GM15510 (cell line): ENCODE measurements around the gene SDC3.

Experiments
- POLR2A ChIP-seq: IDR thresholded peaks from 3 replicates; pipeline ENCODE4 v1.6.1; 2011; ENCODE audit warnings: borderline replicate concordance; ENCODE audit not compliant: insufficient read length; ENCODE audit errors: extremely low read depth

Gene SDC3

DNA sequence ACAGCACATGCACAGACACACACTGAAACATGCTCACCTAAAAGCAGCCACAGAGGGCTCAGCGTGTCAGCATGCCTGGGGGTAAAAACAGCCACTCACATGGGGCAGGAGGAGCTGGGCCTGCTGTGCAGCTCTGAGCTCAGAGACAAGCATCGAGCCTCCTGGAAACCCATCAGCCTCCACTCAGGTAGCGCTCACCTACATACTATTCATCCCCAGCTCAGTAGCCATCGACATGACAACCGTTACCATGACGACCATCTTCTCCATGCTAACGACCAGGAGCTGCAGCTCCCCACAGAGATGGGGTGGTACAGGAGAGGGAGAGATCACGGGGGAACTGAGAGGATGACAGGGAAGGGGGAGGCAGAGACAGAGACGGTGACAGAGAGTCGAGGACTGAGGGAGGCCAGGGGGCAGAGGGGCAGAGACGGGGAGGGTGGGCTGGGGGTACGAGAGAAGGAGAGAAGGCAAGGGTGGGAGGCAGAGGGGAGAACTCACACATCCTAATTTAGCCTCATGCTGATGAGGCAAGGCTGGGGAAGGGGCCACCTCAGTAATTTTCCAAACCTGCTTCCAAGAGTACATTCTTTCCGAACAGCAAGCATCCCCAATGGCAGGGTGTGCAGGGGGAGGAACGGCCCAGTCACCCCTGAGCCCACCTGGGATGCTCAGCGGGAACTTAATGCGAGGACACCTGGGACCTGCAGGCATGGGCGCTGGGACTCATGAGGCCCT, 28.4 kb downstream of the SDC3 start:
- no peak for TF ChIP-seq POLR2A

DNA sequence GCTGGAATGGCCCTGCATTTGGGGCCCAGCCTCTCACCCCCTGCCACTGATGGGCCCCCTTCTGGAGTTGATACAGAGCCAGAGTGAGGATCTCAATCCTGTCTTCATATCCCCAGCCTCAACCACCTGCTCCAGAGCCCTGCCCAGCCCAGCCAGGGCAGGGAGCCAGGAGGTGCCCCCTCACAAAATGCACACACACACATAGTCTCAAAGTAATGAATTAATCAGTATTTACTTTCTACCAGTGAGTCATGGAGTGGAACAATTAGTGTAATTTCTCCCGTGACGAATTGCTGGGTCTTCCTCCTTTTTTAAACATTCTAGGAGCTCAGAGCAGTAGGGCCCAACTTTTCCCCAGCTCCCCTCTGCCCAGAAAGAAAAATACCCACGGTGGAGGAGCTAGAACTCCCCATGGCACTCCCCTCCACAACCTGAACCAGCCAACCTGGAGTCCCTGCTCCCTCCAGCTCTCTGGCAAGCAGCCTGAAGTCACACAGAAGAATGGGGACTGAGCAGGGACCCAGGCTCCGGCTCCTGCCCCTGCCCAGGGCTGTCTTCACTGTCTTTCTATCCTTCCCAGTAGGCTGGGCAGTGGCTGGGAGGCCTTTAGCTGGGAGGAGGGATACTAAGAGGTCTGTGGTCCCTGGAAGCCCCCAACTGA, 29.3 kb downstream of the SDC3 start:
- TF ChIP-seq POLR2A: no peak

- no peak for TF ChIP-seq POLR2A
These were observed 30.0 kb downstream of the SDC3 start for GRCh38 chr1:30878559-30878958.

- TF ChIP-seq POLR2A: no peak
These were observed 30.5 kb downstream of the SDC3 start for GRCh38 chr1:30878016-30878415.

DNA sequence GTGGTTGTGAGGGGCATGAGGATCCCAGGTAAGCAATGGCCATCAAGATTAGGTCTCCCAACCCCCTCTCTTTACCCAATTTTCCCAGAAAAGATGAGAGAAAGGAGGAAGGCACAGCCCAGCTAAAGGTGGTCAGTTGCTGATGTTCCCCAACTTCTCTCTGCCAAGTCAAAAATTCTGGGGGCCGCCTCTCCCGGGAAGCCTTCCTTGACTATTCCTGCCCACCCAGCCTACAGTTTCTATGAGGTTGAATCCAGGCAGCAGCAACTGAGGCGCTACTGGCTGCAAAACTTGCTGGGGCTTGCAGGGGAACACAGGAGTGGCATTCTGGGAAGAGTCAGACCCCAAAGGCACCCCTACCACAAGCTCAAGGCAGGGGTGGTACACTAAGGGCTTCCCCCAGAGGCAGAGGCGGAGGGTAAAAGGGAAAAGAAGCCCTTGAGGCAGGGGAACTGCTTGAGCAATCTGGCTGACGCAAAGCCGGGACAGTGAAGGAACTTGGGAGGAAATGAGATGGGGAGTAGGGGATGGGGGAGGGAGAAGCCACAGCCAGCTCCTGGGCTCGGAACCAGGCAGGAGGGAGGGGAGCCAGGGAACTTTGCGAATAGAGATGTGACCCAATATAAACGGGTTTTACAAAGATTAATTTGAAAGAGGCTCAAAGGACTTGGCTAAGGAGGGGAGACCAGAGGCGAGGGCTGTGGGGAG, 31.2 kb downstream of the SDC3 start:
- no peak for TF ChIP-seq POLR2A

DNA sequence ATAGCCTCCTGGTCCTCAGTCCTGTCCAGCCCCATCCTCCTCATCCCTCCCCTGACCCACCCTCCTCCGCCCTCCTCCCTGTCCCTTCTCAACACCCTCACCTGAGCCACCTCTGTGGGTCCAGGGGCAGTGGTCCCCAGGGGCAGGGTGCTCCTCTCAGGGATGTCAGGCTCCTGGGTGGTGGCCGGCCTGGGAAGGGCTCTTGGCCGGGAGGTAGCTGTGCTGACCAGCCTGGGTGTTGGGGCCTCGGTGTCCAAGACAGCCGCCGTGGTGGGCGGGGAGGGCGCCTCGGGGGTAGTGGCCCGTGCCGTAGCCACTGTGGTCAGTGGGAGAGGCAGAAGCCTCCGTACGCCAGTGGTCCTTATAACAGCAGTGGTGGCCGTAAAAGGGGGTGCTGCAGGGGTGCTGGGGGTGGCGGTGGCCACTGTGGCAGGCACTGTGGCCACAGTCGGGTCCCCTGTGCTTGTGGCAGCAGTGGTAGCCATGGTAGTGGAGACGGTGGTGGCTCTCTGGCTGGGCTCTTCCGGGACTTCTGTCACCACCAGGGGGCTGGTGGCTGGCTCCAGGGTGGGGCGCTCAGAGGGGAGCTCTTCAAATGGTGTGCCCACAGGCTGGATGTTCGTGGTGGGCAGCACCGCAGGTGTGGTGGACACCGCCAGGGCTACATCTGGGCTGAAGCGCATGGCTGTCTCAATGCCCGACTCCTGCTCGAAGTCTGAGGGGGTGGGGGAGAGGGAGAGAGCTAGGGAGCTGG, 31.9 kb downstream of the SDC3 start:
- TF ChIP-seq POLR2A: no peak

GRCh38 chr1:30875916-30876315, 32.6 kb downstream of the SDC3 start:
- TF ChIP-seq POLR2A: no peak

DNA sequence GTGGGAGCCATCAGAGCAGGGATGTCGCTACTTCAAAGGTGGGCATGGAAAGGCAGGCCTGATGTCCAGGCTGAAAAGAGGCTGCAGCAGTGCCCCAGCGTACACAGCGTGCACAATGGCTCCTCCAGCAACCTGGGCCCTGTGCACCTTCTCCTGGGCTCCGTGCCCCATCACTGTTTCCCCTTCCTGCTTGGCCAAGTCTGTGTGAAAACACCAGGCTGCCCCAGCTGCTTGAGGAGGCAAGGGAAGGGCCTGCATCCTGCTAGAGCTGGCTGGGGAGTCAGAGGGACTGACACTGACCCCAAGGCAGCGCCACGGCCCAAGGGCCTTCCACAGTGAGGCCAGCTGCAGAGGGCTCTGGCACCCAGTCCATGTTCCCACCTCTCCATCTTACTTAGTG, 33.4 kb downstream of the SDC3 start:
- TF ChIP-seq POLR2A: no peak

DNA sequence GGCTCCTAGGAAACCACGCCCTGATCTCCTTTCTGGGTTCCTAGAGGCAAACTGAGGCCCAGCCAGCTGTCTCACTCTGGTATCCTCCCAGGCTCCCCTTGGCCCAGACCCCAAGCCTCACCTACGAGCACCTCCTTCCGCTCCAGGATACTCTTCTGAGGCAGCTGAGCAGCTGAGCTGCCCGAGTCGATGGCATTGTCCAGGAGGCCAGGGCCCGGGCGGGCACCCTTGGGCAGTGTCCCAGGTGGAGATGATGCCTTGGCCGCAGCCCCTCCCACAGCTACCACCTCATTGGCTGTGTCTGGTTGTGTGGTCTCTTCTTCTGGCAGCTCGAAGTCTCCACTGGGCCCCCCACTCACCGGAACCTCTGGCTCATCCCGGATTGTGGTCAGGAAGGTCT, 34.4 kb downstream of the SDC3 start:
- TF ChIP-seq POLR2A: no peak

DNA sequence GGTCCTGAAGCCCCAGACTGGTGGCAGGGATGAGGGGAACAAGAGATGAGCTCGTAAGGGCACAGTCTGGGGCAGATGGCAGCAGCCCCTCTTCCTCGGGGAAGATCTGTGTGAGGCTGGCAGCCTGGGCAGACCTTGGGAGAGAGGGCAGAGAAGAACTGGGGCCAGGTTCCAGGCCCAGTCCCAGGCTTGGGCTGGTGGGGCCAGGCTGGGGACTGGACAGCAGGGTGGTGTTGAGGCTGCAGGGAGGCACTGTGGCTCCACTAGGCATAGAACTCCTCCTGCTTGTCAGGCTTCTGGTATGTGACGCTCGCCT, 35.7 kb downstream of the SDC3 start:
- TF ChIP-seq POLR2A: no peak

- no peak for TF ChIP-seq POLR2A
These were observed 36.3 kb downstream of the SDC3 start for GRCh38 chr1:30872033-30872947.

GRCh38 chr1:30871276-30871871, 37.2 kb downstream of the SDC3 start:
- TF ChIP-seq POLR2A: no peak

- no peak for TF ChIP-seq POLR2A
These were observed 37.9 kb downstream of the SDC3 start for GRCh38 chr1:30870656-30871055.

GRCh38 chr1:30870035-30870434, 38.5 kb downstream of the SDC3 start:
- TF ChIP-seq POLR2A: no peak
